ENCODE measurements around the gene EDRF1.

Gene EDRF1

DNA sequence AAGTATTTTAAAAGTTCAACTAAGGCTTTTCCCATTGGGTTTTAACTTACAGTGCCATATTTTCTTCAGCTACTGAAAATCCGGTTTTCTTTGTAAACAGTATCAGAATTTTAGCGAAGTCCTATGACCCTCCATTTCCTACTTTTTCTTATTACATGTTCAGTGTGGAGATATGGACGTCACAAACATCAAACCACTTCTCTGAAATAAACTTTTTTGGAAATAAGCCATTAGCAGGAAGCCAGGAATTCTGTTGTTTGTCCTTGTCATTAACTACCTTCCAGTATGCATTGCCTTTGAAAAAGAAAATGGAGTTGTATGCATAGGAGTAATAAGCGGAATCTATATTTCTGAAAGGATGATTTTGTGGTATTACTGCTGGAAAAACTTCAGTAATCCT lies 47.0 kb downstream of the EDRF1 start:
- no peak for DNase-seq (ENCODE audit: low spot score)

DNA sequence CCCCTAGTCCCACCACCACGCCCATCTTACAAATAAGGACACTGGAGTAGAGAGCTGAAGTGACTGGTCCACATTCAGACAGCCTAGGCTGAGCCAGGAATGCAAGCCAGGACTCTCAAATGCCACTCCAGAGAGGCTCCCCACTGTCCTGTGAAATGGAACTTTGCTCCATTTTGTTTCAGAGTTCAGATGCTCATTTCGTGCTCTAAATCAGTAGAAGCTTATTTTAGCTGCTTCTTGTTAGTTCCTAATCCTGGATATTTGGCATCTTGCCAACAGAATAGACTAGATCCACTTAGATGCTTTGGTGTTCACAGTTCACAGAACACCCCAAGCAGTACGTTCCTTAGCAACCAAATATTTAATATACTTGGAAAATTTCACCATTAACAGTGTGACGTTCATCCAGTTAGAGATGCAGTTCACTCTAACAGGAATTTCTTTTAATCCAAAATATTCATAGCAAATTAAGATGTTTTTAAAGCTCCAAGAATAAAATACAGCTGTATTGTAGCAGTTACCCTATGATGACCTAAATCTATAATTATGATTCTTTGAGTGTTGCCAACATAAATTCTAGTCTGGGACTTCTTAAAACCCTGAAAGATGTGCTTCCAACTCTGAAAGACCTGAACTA lies 48.8 kb downstream of the EDRF1 start:
- no peak for DNase-seq (ENCODE audit: low spot score)

DNA sequence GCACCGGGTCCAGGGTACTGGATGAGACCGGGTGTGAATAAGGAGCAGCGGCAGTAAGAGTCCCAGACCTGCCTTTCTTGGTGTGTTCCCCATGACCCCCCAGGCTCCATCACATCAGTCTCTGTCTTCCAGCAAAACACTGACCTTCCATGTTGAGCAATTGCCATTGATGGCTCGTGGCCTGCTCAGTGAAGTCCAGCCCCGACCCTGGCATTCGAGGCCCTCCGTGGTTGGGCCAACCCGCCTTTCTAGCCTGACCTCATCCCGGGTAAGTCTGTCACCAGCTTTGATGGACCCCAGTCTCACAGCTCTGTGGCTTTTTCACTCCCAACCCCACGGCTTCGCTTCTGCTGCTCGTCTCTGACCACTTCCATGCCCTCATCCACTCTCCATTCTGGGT lies 49.7 kb downstream of the EDRF1 start:
- DNase-seq (ENCODE audit: low spot score) = no peak

DNA sequence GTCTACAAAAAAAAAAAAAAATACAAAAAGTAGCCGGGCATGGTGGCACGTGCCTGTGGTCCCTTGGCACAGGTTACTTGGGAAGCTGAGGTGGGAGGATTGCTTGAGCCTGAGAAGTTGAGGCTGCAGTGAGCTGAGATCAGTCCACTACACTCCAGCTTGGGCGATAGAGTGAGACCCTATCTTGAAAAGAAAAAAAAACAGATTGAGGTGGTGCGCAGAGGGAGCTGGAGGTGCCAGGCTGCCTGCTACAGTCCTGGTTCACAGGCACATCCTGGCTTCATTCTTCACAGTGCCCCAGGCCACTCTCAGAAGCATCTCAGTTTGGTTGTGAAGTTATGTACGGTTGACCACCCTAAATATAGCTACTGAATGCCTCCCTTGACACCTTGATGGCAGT lies 51.3 kb downstream of the EDRF1 start:
- no peak for DNase-seq (ENCODE audit: low spot score)

DNA sequence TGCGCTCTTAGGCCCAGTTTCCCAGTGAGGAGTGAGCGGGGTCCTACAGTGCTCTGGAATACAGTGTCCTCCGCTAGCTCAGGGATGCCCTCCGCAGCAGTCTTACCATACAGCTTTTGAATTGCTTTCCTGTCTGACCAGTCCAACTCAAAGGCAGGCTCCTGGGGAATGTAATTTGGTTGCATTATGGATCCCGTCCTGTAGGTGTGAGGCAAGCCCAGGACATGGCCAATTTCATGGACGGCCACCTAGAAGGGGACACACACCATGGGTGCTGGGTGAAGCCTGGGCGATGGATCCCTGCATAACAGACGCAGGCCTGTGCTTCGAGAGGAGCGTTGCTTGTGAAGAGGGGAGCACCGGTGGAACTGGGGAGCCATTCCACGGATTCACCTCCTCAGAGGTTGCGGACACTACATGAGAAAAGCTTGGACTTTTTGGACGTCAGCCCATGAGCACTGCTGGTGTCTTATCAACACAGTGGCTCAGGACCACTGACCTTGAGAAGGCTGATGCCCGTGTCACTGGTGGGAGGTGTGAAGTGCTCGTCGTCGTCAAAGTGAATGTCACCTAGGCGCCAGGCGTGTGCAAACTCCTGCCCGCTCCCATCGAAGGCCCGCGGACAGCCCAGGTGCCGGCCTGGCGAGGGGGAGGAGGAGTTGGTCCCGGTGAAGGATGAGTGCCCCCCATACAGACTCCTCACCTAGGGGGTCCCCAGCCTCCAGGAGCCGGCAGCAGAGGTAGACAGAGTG lies 52.8 kb downstream of the EDRF1 start:
- no peak for DNase-seq (ENCODE audit: low spot score)

DNA sequence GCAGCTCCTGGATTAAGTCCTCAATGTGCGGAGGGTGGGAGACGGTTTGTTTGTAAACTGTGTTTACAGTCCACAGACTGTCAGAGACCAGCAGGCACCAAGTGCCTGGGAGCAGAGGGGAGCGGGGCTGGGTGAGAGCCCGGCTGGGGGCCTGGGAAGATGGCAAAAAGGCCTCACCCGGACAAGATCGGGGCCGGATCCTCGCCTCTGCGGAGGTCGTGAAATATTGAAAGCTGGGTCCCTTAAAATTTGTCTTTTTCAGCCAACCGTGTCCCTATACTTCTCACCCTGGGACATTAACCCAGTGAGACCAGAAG lies 53.3 kb downstream of the EDRF1 start:
- no peak for DNase-seq (ENCODE audit: low spot score)

DNA sequence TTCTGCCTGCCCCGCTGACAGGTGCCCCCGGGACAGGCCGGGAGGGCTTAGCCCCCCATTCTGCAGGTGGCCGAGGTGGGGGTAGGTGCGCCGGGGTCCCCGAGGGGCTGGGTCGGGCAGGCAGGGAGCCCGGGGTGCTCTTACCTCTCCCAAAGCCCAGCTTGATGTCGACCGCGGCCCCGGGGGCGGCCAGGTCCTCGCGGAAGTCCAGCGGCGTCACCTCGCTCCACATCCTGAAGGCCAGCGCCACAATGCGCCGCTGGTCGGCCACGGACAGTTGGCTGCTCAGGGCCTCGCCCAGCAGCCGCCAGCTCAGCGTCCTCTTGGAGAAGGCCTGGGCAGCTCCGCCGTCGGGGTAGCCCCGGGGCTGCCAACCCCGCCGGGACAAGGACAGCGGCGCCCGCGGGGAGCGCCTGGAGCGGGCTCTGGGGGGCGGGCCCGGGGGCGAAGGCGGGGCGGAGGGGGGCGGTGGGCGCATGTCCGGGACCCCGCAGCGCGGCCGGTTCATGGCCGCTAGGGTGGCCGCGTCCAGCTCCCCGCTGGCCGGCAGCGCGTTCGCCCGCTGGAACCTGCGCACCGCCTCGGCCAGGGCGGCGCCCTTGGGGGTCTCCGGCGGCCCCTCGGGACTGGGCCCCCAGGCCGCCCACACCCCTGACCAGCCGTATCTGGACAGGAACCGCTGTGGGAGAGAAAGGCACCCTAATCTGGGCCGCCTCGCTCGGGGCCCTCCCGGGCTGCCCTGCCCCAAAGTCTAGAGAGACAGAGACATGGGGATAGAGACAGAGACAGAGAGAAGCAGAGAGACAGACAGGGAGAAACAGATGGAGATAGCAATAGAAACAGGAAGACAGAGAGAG lies 54.4 kb downstream of the EDRF1 start:
- DNase-seq (ENCODE audit: low spot score) = no peak

DNA sequence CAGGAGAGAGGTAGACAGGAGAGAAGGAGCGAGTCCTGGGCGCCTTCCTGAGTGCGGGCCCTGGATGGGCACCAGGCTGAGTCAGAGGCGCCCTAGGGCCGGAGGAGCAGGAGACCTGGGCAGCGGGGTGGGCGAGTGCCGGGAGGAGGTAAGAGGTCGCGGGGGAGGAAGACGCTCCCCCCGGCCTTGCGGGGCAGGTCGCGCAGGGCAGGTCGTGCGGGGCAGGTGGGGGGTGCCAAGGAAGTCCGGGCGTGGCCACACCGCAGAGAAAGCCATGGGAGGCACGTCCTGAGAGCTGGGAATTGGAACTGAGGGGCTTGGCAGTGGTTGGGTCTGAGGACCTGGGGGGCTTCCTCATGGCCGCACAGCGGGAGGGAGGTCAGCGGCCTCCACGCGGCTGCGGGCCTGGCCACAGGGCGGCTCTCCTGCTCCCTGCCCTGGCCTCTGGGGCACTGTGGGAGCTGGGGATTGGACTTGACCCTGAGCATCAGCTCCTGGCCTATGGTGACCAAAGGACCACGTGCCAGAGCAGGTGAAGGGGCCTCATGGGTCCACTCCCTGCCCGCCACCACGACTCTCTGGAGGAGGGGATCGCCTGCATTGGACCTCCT lies 55.2 kb downstream of the EDRF1 start:
- DNase-seq (ENCODE audit: low spot score) = no peak

DNA sequence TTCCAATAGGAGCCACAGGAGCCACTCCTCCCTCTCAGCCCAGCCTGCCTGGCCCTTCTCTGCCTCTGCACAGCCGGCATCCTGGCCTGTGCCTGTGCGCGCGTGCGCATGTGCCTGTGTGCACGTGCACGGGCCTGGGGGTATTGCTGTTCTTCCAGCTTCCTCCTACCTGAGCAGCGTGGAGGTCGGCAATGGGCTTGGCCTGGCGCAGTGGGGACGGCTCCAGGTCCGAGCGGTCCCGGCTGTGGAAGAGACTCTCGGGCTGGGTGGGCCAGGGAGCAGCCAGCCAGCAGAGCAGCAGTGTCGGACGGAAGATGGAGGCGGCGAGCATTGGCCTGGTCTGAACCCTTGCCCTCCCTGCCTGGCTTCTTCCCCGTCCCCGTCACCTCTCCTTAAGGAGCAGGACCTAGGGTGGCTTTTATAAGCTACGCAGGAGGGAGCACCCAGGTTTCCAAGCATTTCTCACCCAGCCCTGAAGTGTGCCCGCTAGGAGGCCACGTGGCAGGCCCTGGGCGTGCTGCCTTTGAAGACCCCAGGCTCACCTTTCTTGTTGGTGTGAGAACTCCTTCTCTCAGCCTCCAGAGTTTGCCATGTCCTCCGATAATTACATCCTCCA lies 56.1 kb downstream of the EDRF1 start, which contains the start of gene MMP21:
Gene MMP21 (minus strand): TSS at position 331 of the 616 bp plus-strand sequence. CDS start 0 bp downstream, at position 331.
- DNase-seq (ENCODE audit: low spot score) = no peak

DNA sequence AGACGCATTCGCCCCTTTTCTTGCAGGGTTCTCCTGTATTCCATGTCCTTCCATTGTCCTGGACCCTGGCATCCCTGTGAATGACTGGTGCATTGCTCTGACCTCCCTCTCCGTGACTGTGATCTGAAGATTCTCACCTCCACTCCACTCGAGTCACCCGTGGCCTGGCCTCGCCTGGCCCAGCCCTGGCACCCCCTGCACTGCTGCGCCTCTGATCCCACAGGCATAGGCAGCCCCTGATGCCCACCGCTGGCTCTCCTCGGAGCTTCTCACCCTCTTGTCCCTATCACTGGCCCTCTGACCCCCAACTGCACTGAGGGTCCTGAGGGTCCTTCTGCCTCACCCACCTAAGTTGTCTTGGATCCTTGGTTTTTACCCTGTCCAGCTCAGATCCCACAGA lies 58.3 kb downstream of the EDRF1 start:
- no peak for DNase-seq (ENCODE audit: low spot score)

DNA sequence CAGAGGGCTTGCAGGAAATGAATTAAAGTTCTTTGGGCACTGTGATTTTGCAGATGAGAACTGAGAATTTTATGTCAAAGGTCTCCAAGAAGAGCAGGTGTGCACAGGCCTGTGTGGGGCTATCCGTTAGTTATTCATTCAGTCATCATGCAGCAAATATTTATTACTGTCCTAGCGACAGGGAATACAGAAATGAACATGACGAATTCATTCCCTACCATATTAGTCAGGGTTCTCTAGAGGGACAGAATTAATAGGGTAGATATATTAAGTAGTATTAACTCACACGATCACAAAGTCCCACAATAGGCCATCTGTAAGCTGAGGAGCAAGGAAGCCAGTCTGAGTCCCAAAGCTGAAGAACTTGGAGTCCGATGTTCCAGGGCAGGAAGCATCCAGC lies 59.0 kb downstream of the EDRF1 start:
- DNase-seq (ENCODE audit: low spot score) = no peak

DNA sequence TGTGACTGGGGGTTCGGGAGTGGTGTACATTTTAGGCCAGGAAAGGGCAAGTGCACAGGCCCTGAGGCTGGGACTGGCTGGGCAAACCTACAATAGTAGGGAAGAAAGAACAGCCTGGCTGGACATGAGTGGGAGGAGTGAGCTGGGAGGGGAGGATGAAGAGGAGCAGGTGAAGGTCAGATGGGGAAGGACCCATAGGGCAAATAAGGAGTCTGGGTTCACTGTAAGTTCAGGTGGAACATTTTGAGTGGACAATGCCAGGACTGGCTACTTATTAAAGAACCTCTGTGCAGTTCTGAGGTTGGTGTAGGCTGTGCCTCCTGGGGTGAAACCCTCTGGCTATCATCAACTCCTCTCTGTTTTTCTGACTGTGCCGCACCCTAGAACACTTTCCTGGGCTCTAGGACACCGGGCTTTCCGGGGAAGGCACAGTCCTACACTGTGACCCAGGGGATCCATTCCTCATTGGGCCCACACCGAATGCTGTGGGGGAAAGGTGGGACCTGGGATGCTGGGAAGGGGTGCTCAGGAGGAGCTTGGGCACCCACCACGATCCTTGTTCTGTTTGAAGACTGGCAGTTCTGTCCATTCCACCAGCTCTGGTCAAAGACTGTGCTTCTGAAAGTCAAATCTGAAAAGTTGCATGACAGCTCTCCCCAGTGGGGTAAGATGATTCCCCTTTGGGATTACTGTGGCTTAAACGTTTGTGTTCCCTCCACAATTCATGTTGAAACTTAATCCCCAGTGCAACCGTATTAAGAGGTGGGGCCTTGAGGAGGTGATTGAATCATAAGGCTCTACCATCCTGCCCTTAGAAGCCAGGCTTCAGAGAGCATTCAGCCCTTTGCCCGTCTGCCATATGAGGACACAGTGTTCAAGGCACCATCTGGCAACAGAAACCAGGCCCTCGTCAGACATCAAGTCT lies 60.2 kb downstream of the EDRF1 start:
- no peak for DNase-seq (ENCODE audit: low spot score)

DNA sequence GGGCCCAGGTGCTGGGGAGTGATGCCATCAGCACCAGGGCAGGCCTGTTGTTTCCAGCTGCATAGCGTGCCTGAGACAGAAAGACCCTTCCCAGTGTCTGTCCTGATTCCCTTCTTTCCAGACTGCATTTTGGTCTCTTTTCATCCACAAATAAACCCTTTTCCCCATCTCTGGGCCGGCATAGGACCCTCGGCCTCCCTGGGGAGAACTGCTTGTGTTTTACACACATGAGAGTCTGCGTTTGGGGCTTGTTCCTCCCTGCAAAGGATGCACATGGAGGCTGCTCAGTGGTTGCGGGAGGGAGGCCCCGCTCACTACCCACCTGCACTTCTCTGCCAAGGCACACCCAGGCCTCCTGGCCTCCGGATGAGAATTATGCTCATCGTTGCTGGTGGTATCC lies 61.9 kb downstream of the EDRF1 start:
- no peak for DNase-seq (ENCODE audit: low spot score)

DNA sequence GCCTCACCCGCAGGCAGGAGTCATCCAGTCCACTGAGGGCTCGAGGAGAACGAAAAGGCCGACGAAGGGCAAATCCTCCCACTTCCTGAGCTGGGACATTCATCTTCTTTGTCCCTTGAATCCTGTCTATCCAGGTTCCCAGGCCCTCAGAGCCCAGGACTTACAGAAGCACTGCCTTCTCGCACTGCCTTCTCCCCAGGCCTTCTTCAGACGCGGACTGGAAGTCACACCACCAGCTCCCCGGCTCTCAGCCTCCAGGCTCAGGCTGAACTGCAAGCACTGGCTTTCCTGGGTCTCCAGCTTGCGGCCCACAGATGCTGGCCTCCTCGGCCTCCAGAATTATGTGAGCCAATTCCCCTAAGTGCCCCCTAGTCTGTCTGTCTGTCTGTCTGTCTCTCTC lies 62.5 kb downstream of the EDRF1 start:
- DNase-seq (ENCODE audit: low spot score) = no peak

DNA sequence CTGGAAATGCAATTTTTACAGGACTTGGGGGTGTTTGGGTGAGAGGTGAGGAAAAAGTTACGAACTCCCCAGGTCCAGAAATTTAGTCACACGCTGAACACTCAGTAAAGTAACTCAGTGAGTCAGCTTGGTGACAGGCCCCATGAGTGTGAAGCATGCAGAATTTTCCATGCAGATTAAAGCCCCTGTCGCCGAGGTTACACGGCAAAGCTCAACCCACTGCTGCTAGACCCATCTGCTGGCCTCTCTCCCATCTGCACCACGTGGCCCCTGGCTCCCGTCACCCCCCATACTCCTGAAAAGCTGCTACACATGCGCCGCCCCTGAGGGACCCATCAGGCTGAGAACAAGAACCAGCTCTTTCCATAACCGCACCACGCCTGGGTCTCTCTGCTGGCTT lies 63.1 kb downstream of the EDRF1 start:
- no peak for DNase-seq (ENCODE audit: low spot score)

DNA sequence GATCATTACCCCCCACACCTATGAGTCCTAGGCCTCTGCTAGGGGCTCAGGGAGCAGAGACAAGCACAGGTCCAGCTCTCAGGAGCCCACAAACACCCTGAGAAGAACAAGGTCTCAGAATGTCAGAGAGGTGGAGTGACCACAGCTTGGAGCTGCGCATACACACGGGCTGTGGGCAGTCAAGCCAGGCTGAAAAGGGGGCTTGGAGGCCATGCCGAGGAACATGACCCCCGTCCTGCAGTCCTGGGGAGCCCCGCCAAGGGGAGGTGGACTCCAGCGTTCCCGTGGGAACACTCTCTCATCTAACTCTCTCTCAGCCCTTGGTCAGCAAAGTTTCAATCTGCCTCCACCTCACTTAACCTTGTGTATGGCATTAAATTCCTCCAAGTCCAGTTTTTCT lies 63.9 kb downstream of the EDRF1 start:
- DNase-seq (ENCODE audit: low spot score) = no peak

DNA sequence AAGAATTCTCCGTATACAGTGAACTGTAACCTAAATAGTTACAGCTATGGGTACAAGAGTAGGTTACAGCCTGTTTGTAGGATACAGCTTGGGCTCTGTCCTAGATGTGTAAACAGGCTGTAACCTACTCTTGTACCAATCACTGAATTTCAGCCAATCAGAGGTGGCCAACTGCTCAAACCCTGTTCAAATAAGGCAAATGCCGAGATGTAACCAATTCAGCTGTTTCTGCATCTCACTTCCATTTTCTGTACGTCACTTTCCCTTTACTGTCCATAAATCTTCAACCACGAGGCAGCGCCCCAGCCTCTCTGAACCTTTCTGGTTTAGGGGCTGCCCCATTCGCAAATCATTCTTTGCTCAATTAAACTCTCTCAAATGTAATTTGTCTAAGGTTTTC lies 64.4 kb downstream of the EDRF1 start:
- no peak for DNase-seq (ENCODE audit: low spot score)

DNA sequence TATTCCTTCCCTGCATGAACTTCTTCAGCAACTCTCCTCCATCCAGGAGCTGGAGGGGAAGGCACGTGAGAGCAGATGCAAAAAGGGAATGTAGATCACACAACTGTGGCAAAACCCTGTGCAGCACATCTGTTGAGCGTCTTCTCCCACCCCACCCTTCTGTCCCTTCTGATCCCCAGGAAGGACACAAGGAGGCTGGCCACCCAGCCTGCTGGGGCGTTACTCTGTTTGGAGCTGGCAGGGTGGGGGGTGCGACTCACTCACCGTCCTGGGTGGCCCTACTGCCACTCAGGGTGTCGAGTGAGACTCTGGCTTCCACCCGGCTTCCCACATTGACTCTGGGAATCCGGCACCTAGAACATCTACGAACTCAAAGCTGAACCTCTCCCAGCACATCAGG lies 66.3 kb downstream of the EDRF1 start:
- no peak for DNase-seq (ENCODE audit: low spot score)

DNA sequence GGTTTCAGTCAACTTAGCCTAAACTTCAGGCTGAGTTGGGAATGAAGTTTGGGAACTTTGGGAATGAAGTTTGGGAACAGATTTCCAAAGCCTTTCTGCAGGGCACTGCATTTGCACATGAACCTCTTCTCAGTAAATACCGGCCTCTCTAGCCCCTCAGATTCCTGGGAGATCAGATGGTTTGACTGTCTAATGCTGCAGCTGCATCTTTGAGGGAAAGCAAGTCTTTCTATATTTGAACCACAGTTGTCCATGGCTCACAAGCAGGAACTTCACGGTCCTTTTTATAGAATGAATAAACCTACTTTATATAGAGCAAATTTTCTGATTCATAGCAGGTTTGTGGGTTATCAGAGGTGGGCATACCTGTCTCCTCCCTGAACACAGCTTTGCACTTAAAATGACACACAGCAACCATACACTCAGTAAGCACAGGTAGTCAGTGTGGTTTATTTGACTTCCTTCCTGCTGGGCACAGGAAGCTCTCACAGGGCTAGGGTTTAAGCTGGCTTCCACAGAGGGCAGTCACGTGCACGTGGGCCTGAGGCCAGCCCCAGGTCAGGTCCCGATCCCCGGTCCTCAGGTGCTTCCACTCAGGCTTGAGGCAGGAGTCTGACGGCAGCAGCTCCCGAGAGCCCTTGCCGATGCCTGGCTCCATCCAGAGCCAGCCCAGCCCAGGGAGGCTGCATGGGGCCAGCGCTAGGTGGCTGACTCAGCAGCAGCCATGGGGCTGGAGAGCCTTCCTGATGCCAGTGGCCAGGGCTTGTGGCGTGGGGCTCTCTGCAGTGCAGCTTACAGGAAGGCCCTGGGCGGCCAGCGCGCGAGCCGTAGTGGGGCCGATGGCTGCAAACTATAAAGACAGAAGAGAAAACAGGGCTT lies 68.9 kb downstream of the EDRF1 start:
- no peak for DNase-seq (ENCODE audit: low spot score)
